Right cardiac atrium (tissue), 5 donors: ENCODE results near the gene AFDN. TPM values are rescaled to one million over a fixed set of nuclear protein-coding genes. Genes with fewer than 3 reads are reported as not detected.

Source experiments
- ATAC-seq, 2 donors: fragments of 200-7000 bp; cut with Tn5 transposase; one replicate each; pipeline versions ENCODE4 v1.8.0 to v1.9.1; 2020; ENCODE audit warnings: moderate library complexity in 2 of 2, mild to moderate bottlenecking in 1 of 2
- DNase-seq, 3 donors: peaks; one replicate each; pipeline ENCODE4 v3.0.0-alpha.2; 2020
- H3K27ac ChIP-seq: one replicate; pipeline ENCODE4 v1.5.1; 2013; ENCODE audit warnings: mild to moderate bottlenecking, low read length, control low read depth, moderate library complexity
- H3K27me3 ChIP-seq: one replicate; pipeline ENCODE4 v1.6.1; 2013; ENCODE audit not compliant: control insufficient read depth, insufficient read depth
- H3K4me1 ChIP-seq: one replicate; pipeline ENCODE4 v1.6.1; 2013; ENCODE audit warnings: low read length; ENCODE audit not compliant: control insufficient read depth, insufficient read depth
- H3K4me3 ChIP-seq: one replicate; pipeline ENCODE4 v1.5.1; 2013; ENCODE audit warnings: low read length, control low read depth
- H3K9me3 ChIP-seq: one replicate; pipeline ENCODE4 v1.6.1; 2013; ENCODE audit warnings: low read length; ENCODE audit not compliant: control insufficient read depth
- WGBS: extraction: QIAGEN DNeasy Blood & Tissue Kit; methylation state at CpG from one replicate; pipeline ENCODE4 v1.1.7; 2013; 5-methylcytosine and 5-hydroxymethylcytosine counted together
- intact Hi-C, 4 donors: fragments of 100-400 bp; cut with DNase I; formaldehyde crosslinking; loops; one replicate each; pipeline versions ENCODE4 v1.11.0 to v1.14.0; 2022 to 2023
- polyA plus RNA-seq: library from polyadenylated mRNA; stranded (reverse); fragments of 200-250 nt; gene quantifications from one replicate; pipeline ENCODE4 v1.2.3, GENCODE V29; 2013
- total RNA-seq, 4 donors: library from RNA; stranded (reverse); fragmentation: NEBNext Ultra II Directional; extraction: Animal tissue kit (Norgen Biotek cat#: 25700); gene quantifications; one replicate each; pipeline ENCODE4 v1.2.1, GENCODE V29; 2021
- donor health status: healthy with polysubstance abuse.
- donor health status: DM: no; HTN: yes; CAD: no.
- donor health status: DM: no; HTN: no; CAD: no.
- donor health status: DM: no; HTN: yes; CAD: no; lungs with severe emphysema.
- donor health status: DM: yes; HTN: yes; CAD: no.

AFDN gene
- total and polyA plus RNA-seq, 5 donors, result 23.0 to 58.0 (median 48.6) TPM

- ATAC-seq (peak in 1 of 2 donors; percentile 36), DNase-seq (no peak)
- no peaks in the 10 kb centered on the region for H3K4me1 ChIP-seq
- no peaks in the 10 kb centered on the region for H3K27me3 ChIP-seq
- intact Hi-C loops, result loop anchor here in 1 of 4 donors (10.0 kb wide), 1 partner anchor 105 kb away; no protein-coding TSS in a partner anchor
- H3K27ac ChIP-seq, result no peak overlapping the region
- H3K4me3 ChIP-seq, result no peak overlapping the region
- 82% methylated on average over 3 of the region's 3 CpGs for WGBS
- H3K9me3 ChIP-seq, result no peaks in the 10 kb centered on the region
Measured at GRCh38 chr6:167930295-167930694, 103.6 kb downstream of the AFDN start.

GRCh38 chr6:167932468-167933276, 106.0 kb downstream of the AFDN start:
- intact Hi-C loops, result loop anchor here in 1 of 4 donors (10.0 kb wide), 1 partner anchor 102 kb away; no protein-coding TSS in a partner anchor
- H3K27ac ChIP-seq, result no peak overlapping the region
- 84% methylated on average over 12 of the region's 12 CpGs for WGBS
- H3K4me3 ChIP-seq, result no peak overlapping the region
- no peaks in the 10 kb centered on the region for H3K4me1 ChIP-seq
- no peaks in the 10 kb centered on the region for H3K9me3 ChIP-seq
- ATAC-seq (no peak), DNase-seq (no peak)
- H3K27me3 ChIP-seq, result no peaks in the 10 kb centered on the region

DNA sequence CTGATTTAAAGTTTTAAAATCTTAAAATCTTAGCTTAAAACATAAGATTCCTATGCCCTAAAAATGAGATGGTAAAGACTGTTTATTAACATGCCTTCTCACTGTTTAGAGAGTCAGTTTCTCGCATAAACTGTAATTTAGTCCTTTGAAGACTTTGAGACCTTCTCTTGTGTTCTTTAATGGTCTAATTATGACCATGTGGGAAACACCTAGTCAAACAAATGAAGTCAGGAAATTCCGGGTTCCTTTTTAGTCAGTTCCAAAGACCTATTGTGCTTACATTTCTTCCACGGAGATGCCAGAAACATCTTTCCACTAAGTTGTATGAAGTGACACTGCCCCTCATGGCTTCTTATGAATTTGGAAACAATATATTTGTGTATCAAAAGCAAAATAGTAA, 106.6 kb downstream of the AFDN start:
- no peak overlapping the region for H3K4me3 ChIP-seq
- no peak overlapping the region for H3K27ac ChIP-seq
- intact Hi-C loops, result loop anchor here in 1 of 4 donors (10.0 kb wide), 1 partner anchor 102 kb away; no protein-coding TSS in a partner anchor
- no peaks in the 10 kb centered on the region for H3K4me1 ChIP-seq
- WGBS, result 72% methylated on average over 3 of the region's 3 CpGs
- no peak for DNase-seq
- ATAC-seq, result no peak
- H3K27me3 ChIP-seq, result no peaks in the 10 kb centered on the region
- no peaks in the 10 kb centered on the region for H3K9me3 ChIP-seq

- WGBS, result 92% methylated on average over 7 of the region's 7 CpGs
- H3K27ac ChIP-seq, result peak overlapping the region; percentile 14
- no peaks in the 10 kb centered on the region for H3K4me1 ChIP-seq
- no peaks in the 10 kb centered on the region for H3K27me3 ChIP-seq
- no peaks in the 10 kb centered on the region for H3K9me3 ChIP-seq
- no peak overlapping the region for H3K4me3 ChIP-seq
- intact Hi-C loops, result loop anchor here in 1 of 4 donors (10.0 kb wide), 1 partner anchor 101 kb away; no protein-coding TSS in a partner anchor
- ATAC-seq, result peak in 1 of 2 donors; percentile 28
- DNase-seq, result no peak
Measured at GRCh38 chr6:167933847-167934246, 107.1 kb downstream of the AFDN start.

DNA sequence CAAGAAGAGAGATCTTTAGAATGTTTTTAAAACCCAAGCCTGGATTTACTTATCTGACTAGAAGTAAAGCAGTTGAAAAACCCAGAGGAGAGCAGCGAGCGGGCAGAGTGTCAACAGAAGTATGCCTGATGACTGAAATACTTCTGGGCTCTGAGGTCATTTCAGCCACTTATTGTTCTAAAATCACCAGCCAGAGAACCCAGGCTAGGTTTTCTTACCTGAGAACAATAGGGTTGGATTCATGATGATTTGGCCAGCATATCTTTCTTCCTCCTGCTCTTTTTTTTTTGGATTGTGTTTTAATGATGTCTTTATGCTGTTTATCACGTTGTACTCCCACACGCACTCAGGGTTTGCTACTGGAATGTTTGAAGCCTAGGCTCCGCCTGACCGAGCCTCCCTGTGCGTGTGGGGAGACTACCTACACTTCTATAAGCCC, 107.7 kb downstream of the AFDN start:
- H3K27me3 ChIP-seq, result no peaks in the 10 kb centered on the region
- whole genome bisulfite sequencing, result 61% methylated on average over 7 of the region's 7 CpGs
- no peaks in the 10 kb centered on the region for H3K9me3 ChIP-seq
- DNase-seq (no peak), ATAC-seq (peak in 1 of 2 donors; percentile 49)
- no peaks in the 10 kb centered on the region for H3K4me1 ChIP-seq
- peak overlapping the region; percentile 33 for H3K4me3 ChIP-seq
- intact Hi-C loops, result loop anchor here in 1 of 4 donors (10.0 kb wide), 1 partner anchor 100 kb away; no protein-coding TSS in a partner anchor
- peak overlapping the region; percentile 37 for H3K27ac ChIP-seq

DNA sequence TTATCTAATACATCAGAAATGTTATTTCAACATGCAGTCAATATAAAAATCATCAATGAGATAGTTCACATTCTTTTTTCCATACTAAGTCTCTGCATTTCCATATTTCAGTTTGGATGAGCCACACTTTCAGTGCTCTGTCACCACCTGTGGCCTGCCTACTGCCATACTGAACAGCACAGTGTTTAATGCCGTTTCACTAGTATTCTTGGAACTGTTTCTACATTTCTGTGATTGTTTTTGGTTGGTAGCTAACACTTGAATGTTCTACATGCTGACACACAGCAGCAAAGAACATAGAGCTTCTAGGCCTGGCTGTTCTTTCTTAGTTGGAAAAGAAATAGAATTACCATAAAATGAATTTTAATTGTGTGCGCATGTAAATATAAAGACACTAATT, 109.3 kb downstream of the AFDN start:
- ATAC-seq, result no peak
- WGBS, result 65% methylated on average over 2 of the region's 2 CpGs
- peak overlapping the region; percentile 68 for H3K27ac ChIP-seq
- intact Hi-C loops, result loop anchor here in 1 of 4 donors (10.0 kb wide), 1 partner anchor 99 kb away; no protein-coding TSS in a partner anchor
- peak overlapping the region; percentile 22 for H3K4me3 ChIP-seq
- no peaks in the 10 kb centered on the region for H3K9me3 ChIP-seq
- H3K4me1 ChIP-seq, result no peaks in the 10 kb centered on the region
- no peak for DNase-seq
- H3K27me3 ChIP-seq, result no peaks in the 10 kb centered on the region

- ATAC-seq (no peak), DNase-seq (no peak)
- WGBS, result 89% methylated on average over 2 of the region's 2 CpGs
- Histone ChIP-seq H3K4me3 (peak overlapping the region; percentile 6), H3K9me3 (no peaks in the 10 kb centered on the region), H3K27me3 (no peaks in the 10 kb centered on the region), H3K27ac (no peak overlapping the region), H3K4me1 (no peaks in the 10 kb centered on the region)
- intact Hi-C loops, result loop anchor here in 1 of 4 donors (10.0 kb wide), 1 partner anchor 98 kb away; no protein-coding TSS in a partner anchor
Measured at GRCh38 chr6:167937301-167937700, 110.6 kb downstream of the AFDN start.

GRCh38 chr6:167937948-167938911, 111.5 kb downstream of the AFDN start:
- no peaks in the 10 kb centered on the region for H3K27me3 ChIP-seq
- WGBS, result 70% methylated on average over 5 of the region's 5 CpGs
- no peaks in the 10 kb centered on the region for H3K4me1 ChIP-seq
- ATAC-seq (no peak), DNase-seq (no peak)
- H3K27ac ChIP-seq, result no peak overlapping the region
- no peaks in the 10 kb centered on the region for H3K9me3 ChIP-seq
- no peak overlapping the region for H3K4me3 ChIP-seq
- intact Hi-C loops, result loop anchor here in 1 of 4 donors (10.0 kb wide), 1 partner anchor 97 kb away; no protein-coding TSS in a partner anchor

DNA sequence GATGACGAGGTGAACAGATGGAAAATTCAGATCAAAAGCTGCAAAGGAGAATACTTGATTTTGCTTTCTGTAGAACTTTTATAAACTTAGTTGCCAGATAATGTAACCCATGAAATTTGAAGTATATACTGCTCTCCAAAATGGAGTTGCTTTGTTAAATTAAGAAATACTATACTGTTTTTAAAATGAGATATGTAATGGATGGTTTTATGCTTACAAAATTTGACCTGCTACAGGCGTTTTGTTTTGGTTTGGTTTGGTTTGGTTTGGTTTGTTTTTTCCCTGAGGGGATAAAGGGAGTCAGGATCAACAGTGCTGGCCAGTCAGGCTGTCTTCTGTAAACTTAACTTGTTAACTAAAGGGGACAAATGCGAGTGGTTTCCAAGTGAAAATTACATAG, 115.1 kb downstream of the AFDN start:
- Histone ChIP-seq H3K9me3 (no peaks in the 10 kb centered on the region), H3K4me3 (no peak overlapping the region), H3K27ac (no peak overlapping the region), H3K4me1 (no peaks in the 10 kb centered on the region), H3K27me3 (no peaks in the 10 kb centered on the region)
- 81% methylated on average over 3 of the region's 3 CpGs for WGBS
- DNase-seq (no peak), ATAC-seq (no peak)
- intact Hi-C loops, result no loop called here

DNA sequence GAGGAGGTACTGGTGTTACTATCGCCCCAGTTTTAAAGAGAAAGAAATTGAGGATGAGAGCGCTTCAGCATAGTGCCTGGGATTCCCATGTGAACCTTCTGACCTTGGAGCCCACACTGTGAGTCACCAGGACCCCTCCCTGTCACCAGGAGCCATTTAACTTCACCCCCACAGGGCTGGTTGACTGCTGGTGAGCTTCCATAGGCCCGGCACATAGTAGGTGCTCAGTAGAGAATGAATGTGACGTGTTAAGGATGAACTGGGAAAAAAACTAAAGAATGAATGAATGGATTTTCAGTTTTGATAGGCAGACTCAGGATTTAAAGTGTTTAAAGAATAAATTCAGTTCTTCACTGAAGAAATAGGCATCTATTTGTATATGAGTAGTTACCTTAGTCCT, 117.4 kb downstream of the AFDN start:
- Histone ChIP-seq H3K4me1 (no peaks in the 10 kb centered on the region), H3K27ac (no peak overlapping the region), H3K4me3 (no peak overlapping the region), H3K9me3 (no peaks in the 10 kb centered on the region), H3K27me3 (no peaks in the 10 kb centered on the region)
- no peak for DNase-seq
- ATAC-seq, result no peak
- WGBS, result 94% methylated on average over 4 of the region's 4 CpGs
- intact Hi-C loops, result no loop called here
